Loucy (cell line): ENCODE measurements around the gene DEGS1.

Source experiments
- H2AFZ ChIP-seq: fragments of 200-600 bp; sonication (generic); 2 replicates; pipeline ENCODE4 v1.6.0; 2016; ENCODE audit warnings: antibody characterized with exemption, mild to moderate bottlenecking, low read length, moderate library complexity
- H3F3A ChIP-seq: fragments of 200-600 bp; 2 replicates; pipeline ENCODE4 v1.6.0; 2016; ENCODE audit warnings: antibody characterized with exemption, low read depth, mild to moderate bottlenecking
- H3K27me3 ChIP-seq: fragments of 200-600 bp; sonication (generic); 2 replicates; pipeline ENCODE4 v1.6.1; 2014; ENCODE audit warnings: low read length, mild to moderate bottlenecking; ENCODE audit not compliant: insufficient read depth, poor library complexity, severe bottlenecking
- H3K36me3 ChIP-seq: fragments of 200-600 bp; sonication (generic); 2 replicates; pipeline ENCODE4 v1.6.1; 2016; ENCODE audit warnings: low read length; ENCODE audit not compliant: insufficient read depth
- H3K4me1 ChIP-seq: fragments of 200-600 bp; sonication (generic); 2 replicates; pipeline ENCODE4 v1.5.1; 2014; ENCODE audit warnings: low read length, mild to moderate bottlenecking; ENCODE audit not compliant: insufficient read depth, poor library complexity, severe bottlenecking
- H3K4me2 ChIP-seq: fragments of 200-600 bp; sonication (generic); 2 replicates; pipeline ENCODE4 v1.6.0; 2014; ENCODE audit warnings: antibody characterized with exemption, low read length, low read depth, mild to moderate bottlenecking; ENCODE audit not compliant: poor library complexity, severe bottlenecking
- H3K4me3 ChIP-seq: fragments of 200-600 bp; sonication (generic); 2 replicates; pipeline ENCODE4 v1.5.1; 2014; ENCODE audit warnings: low read length, mild to moderate bottlenecking, mixed read lengths; ENCODE audit not compliant: poor library complexity, severe bottlenecking
- H3K79me2 ChIP-seq: fragments of 200-600 bp; sonication (generic); 2 replicates; pipeline ENCODE4 v1.6.1; 2014; ENCODE audit warnings: low read length; ENCODE audit not compliant: insufficient read depth
- H3K9ac ChIP-seq: fragments of 200-600 bp; sonication (generic); 2 replicates; pipeline ENCODE4 v1.6.0; 2014; ENCODE audit warnings: mild to moderate bottlenecking, low read depth, low read length, moderate library complexity; ENCODE audit not compliant: poor library complexity, severe bottlenecking
- H3K9me2 ChIP-seq: fragments of 200-600 bp; sonication (generic); replicated peaks from 2 replicates; pipeline ENCODE4 v1.6.1; 2016; ENCODE audit warnings: low read depth, low read length, mixed read lengths
- H3K9me3 ChIP-seq: fragments of 200-600 bp; sonication (generic); 2 replicates; pipeline ENCODE4 v1.6.1; 2014; ENCODE audit warnings: mild to moderate bottlenecking, antibody characterized with exemption, low read length, low read depth; ENCODE audit not compliant: insufficient read depth
- H4K20me1 ChIP-seq: fragments of 200-600 bp; sonication (generic); 2 replicates; pipeline ENCODE4 v1.6.0; 2014; ENCODE audit warnings: antibody characterized with exemption, low read length, mild to moderate bottlenecking; ENCODE audit not compliant: insufficient read depth, poor library complexity, severe bottlenecking
- EZH2phosphoT487 ChIP-seq: fragments of 200-600 bp; IDR thresholded peaks from 2 replicates; pipeline ENCODE4 v1.6.1; 2018; ENCODE audit warnings: antibody characterized with exemption, mild to moderate bottlenecking, moderate library complexity, borderline replicate concordance
- TF ChIP-seq, protein P1 (sequence below): fragments of 200-600 bp; sonication (generic); conservative IDR thresholded peaks from 2 replicates; pipeline ENCODE4 v1.5.1; 2014; ENCODE audit warnings: mild to moderate bottlenecking, antibody characterized with exemption, low read length

The DEGS1 gene

DNA sequence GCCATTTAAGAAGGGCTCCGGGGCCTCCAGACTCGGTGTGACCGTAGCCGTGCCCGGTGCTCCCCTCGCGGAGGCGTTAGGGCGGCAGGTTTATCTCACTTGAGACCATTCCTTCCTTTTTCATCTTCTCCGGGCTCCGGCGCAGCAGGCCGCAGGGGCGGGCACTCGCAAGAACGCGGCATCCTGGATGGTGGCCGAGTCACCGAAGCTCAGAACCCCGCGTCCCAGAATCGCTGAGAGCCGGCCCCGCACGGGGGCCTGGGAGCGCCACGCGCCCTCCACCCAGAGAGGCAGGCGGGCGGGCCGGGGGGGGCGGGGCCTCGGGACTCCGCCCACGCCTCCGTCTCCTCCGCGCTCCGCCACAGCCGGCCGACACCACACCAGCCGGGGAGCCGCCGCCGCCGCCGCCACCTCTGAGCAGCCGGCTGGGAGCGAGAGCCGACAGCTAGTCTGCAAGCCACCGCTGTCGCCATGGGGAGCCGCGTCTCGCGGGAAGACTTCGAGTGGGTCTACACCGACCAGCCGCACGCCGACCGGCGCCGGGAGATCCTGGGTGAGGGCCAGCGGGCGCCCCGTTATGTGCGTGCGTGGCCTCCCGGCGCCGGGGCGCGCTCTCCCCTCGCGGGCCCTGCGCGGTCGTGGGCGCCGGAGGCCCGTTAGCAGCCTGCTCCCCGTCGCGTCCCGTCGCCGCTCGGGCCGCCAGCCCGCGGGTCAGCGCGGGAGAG is at the start of gene DEGS1:
Gene DEGS1 (plus strand): TSS at position 375 of the 725 bp plus-strand sequence. CDS start 97 bp downstream, at position 472.
- no peak for TF ChIP-seq EZH2phosphoT487
- TF ChIP-seq, protein P1, sequence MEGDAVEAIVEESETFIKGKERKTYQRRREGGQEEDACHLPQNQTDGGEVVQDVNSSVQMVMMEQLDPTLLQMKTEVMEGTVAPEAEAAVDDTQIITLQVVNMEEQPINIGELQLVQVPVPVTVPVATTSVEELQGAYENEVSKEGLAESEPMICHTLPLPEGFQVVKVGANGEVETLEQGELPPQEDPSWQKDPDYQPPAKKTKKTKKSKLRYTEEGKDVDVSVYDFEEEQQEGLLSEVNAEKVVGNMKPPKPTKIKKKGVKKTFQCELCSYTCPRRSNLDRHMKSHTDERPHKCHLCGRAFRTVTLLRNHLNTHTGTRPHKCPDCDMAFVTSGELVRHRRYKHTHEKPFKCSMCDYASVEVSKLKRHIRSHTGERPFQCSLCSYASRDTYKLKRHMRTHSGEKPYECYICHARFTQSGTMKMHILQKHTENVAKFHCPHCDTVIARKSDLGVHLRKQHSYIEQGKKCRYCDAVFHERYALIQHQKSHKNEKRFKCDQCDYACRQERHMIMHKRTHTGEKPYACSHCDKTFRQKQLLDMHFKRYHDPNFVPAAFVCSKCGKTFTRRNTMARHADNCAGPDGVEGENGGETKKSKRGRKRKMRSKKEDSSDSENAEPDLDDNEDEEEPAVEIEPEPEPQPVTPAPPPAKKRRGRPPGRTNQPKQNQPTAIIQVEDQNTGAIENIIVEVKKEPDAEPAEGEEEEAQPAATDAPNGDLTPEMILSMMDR = no peak
- H3K4me3 ChIP-seq = peak within 1 kb of the TSS; percentile 93
- no peaks in the 10 kb centered on the region for H3K9me2 ChIP-seq
- H3K4me1 ChIP-seq = peaks cover 30% of the 10 kb centered on the region
- H3F3A ChIP-seq = no peaks in the 10 kb centered on the region
- peak within 1 kb of the TSS; percentile 81 for H3K4me2 ChIP-seq
- H4K20me1 ChIP-seq = peaks cover 36% of the 10 kb centered on the region
- no peaks in the 10 kb centered on the region for H3K36me3 ChIP-seq
- H3K9me3 ChIP-seq = no peaks in the 10 kb centered on the region
- peak within 1 kb of the TSS; percentile 87 for H2AFZ ChIP-seq
- H3K27me3 ChIP-seq = no peaks in the 10 kb centered on the region
- H3K9ac ChIP-seq = peak within 1 kb of the TSS; percentile 96
- H3K79me2 ChIP-seq = peaks cover 48% of the 10 kb centered on the region

DNA sequence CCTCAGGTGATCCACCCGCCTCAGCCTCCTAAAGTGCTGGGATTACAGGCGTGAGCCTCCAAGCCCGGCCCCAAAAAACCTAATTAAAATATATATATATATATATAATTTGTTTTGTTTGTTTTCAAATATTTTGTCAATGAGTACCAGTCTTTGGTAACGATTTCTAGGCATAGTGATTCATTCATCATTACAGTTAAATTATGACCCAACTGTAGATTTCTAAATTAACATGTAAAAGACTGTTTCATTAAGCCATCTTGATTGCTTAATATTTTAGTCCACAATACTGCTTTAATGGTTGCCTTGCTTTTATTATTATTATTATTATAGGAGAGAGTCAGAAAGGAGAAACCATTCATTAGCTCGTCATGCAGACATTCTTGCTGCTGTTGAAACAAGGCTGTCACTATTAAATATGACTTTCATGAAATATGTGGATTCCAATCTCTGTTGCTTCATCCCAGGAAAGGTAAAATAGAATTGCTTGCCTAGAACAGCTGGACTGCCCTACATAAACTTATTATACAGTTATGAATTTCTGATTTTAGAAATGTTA is 49.2 kb upstream of the DEGS1 start:
- H4K20me1 ChIP-seq = peaks cover 2% of the 10 kb centered on the region
- no peak overlapping the region for H3K4me2 ChIP-seq
- no peaks in the 10 kb centered on the region for H3F3A ChIP-seq
- TF ChIP-seq EZH2phosphoT487 = no peak
- TF ChIP-seq, protein P1 = no peak
- H2AFZ ChIP-seq = no peak overlapping the region
- H3K4me3 ChIP-seq = no peak overlapping the region
- peaks cover 4% of the 10 kb centered on the region; the same call in 1 of the 2 replicates for H3K9me3 ChIP-seq
- H3K9me2 ChIP-seq = no peaks in the 10 kb centered on the region
- H3K79me2 ChIP-seq = peaks cover 5% of the 10 kb centered on the region; the same call in 1 of the 2 replicates
- peaks cover 49% of the 10 kb centered on the region for H3K36me3 ChIP-seq
- no peaks in the 10 kb centered on the region for H3K4me1 ChIP-seq
- no peaks in the 10 kb centered on the region for H3K27me3 ChIP-seq
- H3K9ac ChIP-seq = no peak overlapping the region

DNA sequence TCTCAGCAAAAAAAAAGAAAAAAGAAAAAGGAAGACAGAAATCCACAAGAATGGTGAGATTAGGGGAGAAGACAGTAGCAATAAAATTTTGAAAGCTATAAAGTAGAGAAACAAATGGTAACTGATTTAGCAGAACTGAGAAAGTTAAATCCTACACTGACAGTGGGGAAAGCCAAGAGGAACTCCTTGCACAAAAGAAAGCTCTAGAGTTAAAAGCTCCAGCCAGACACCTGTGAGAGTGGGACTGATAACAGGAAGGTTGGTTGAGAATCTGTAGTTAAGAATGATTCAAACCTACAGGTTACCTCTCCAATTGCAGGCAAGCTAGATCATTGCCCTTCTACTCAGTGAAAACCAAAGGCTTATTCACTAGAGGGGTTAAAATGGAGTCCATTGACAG is 45.5 kb upstream of the DEGS1 start:
- no peak overlapping the region for H3K9ac ChIP-seq
- no peak for TF ChIP-seq EZH2phosphoT487
- TF ChIP-seq, protein P1 = no peak
- H2AFZ ChIP-seq = no peak overlapping the region
- H3K79me2 ChIP-seq = no peaks in the 10 kb centered on the region
- H3K27me3 ChIP-seq = no peaks in the 10 kb centered on the region
- no peaks in the 10 kb centered on the region for H3K4me1 ChIP-seq
- no peaks in the 10 kb centered on the region for H3K9me2 ChIP-seq
- H4K20me1 ChIP-seq = peaks cover 2% of the 10 kb centered on the region
- peaks cover 39% of the 10 kb centered on the region; the same call in 1 of the 2 replicates for H3K36me3 ChIP-seq
- no peaks in the 10 kb centered on the region for H3K9me3 ChIP-seq
- no peaks in the 10 kb centered on the region for H3F3A ChIP-seq
- H3K4me2 ChIP-seq = no peak overlapping the region
- no peak overlapping the region for H3K4me3 ChIP-seq
